HG02981 (cell line): Measurements from ENCODE around the gene PEX11G.
"Not testable (repeated sequence)": the region's sequence is repeated elsewhere in the genome, so short reads cannot be mapped to it uniquely, and the experiment has no call there.

Experiments
- ATAC-seq: cut with Tn5 transposase; IDR thresholded peaks from one replicate; pipeline ENCODE4 v1.9.1; 2021; ENCODE audit warnings: mild to moderate bottlenecking, moderate library complexity; ENCODE audit not compliant: unreplicated experiment

PEX11G gene

GRCh38 chr19:7441468-7442146 lies 47.2 kb downstream of the PEX11G start:
- ATAC-seq, result no peak

DNA sequence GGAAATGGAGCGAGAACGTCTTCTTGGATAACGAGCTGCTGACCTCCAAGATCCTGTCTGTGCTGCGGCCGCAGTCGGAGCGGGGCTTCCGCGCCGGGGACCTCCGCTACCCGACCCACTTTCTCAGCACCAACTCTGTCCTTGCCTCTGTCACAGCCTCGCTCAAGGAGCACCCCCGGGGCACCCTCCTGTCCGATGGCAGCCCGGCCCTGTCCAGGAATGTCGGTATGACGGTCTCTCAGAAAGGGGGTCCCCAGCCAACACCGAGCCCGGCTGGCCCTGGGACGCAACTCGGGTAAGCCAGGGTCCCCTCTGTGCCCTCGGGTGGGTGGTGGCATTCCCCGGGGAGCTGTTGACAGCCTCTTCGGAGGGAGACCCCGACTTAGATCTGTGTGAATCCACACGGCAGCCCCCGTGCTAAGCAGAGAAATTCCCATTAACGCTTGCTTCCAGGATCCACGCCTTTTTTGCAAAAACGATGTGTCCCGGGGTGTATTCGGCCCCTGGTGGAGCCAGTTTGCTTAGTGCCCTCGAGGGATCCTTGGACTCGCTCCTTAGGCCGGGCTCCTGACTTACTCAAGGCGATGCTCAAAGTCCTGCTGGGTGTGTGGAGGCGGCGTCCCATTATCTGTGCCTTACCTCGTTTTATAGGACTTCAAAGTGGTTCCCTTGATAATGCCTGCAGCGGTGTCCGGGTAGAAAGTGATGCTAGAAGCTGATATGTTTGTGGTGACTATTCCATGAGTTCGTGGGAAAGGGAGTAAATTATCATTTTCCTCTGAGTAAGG lies 48.5 kb downstream of the PEX11G start:
- no peak for ATAC-seq

DNA sequence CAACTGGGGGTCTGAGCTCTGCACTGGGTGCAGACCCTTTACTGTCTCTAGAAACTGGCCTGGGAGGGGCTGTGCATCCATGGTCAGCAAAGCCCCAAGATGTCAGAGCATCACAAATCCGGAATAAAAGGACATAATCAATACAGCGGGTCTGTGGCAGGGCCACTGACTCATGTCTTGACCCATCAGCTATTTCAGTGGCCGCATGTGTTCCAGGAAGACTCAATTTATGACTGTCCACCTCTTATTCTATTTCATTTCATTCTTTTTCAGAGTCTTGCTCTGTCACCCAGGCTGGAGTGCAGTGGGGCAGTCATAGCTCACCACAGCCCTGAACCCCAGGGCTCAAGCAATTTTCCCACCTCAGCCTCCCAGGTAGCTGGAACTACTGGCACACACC lies 53.2 kb downstream of the PEX11G start:
- no peak for ATAC-seq

- ATAC-seq, result no peak
These were observed 54.4 kb downstream of the PEX11G start for GRCh38 chr19:7434391-7434790.

DNA sequence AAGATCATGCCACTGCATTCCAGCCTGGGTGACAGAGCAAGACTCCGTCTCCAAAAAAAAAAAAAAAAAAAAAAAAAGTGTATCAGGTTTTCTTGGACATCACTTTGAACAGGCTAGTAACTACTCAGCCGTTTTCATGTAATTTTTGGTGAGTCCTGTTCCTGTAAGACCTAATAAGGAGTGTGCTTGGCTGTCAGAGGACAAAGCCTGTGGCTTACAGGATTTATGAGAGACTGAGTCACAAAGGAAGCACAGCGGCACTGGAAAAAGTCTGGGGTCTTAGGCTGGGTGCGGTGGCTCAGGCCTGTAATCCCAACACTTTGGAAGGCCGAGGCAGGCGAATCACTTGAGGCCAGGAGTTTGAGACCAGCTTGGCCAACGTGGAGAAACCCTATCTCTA lies 55.4 kb downstream of the PEX11G start:
- not testable (repeated sequence) for ATAC-seq

GRCh38 chr19:7429638-7430282 lies 59.1 kb downstream of the PEX11G start:
- ATAC-seq, result no peak

- no peak for ATAC-seq
These were observed 60.2 kb downstream of the PEX11G start for GRCh38 chr19:7428651-7429113.

DNA sequence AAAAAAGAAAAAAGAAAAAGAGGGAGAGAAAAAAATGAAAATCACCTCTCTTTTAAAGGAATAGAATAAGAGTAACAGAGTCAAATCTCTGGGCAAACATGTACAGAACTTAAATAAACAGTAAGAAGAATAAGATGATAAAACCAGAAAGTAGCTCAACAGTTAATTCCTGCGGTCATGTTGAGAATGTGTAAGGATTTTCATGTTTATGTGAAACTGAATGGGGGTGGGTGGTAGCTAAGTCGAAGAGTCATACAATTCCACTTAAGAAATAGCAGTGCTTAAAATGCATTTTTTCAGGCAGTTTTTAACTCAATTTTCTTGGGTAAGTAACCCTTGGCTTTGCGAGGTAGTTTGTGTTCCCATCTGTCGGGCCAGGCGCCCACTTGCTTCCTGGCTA lies 60.9 kb downstream of the PEX11G start:
- no peak for ATAC-seq

GRCh38 chr19:7426986-7427385 lies 61.8 kb downstream of the PEX11G start:
- no peak for ATAC-seq
